ENCODE measurements around the gene HSPA12B. TPM values are rescaled to one million over a fixed set of nuclear protein-coding genes. Genes with fewer than 3 reads are reported as not detected.

HSPA12B gene
- total RNA-seq, 3 donors from 2014 or later (not counting 1 experiment from before 2014, with no cell fraction given) = not detected

DNA sequence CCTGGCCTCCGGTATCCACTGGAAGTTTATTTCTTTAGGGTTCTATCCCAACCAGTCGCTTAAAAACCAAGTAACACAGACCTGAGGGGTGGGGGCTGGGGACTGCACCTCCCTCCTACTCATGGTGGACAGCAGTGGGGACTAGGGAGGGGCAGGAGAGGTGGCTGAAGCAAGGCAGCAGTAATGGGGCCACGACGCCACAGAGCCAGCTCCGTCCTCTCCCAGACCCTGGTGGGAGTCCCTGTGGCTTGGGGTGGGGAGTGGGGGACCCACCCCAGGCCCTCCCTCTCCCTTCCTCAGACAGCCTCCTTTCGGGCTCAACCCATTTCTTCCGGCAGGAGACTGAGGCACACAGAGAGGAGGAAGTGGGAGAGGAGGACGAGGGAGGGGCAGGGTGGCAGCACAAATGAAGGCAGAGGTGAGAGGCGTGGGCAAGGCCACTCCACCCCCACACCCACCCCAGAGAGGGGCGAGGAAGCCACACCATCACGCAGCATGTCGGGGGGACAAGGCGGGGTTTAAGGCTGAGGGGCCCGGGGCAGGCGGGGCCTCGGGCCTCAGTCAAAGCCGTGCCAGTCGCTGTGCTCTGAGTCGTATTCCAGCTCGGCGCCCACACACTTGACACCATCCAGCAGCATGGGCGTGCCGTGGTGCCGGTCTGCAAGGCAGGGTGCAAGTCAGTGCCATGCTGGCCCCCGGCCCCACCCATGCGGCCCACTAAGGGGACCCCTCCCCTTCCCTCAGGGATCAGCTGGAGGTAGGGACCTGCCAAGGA lies 21.2 kb downstream of the HSPA12B start:
- Mint-ChIP-seq H3K9me3 (no peaks in the 10 kb centered on the region), H3K36me3 (no peaks in the 10 kb centered on the region), H3K4me3 (no peak overlapping the region), H3K4me1 (peaks cover 0 to 4% of the 10 kb centered on the region in 2 donors), H3K27ac (no peak overlapping the region), H3K27me3 (ENCODE audit: low read depth in 2 of 2) (no peaks in the 10 kb centered on the region)
- no peaks in the 10 kb centered on the region for H3K9me3 ChIP-seq (ENCODE audit: control insufficient read depth, insufficient read depth, low read length)
- H3K4me1 ChIP-seq (ENCODE audit: control insufficient read depth, insufficient read depth, low read length) = no peaks in the 10 kb centered on the region
- intact Hi-C loops (cut with micrococcal nuclease) = loop anchor here (1.0 kb wide), 2 partner anchors 102 to 332 kb away; no protein-coding TSS in a partner anchor
- DNase-seq (no peak), ATAC-seq (no peak)
- TF ChIP-seq CTCF (IDR thresholded peaks at IDR 0.05) = no peak
- WGBS (ENCODE audit: insufficient coverage) = 92% methylated on average over 20 of the region's 26 CpGs
- no peaks in the 10 kb centered on the region for H3K27me3 ChIP-seq (ENCODE audit: control insufficient read depth, insufficient read depth, low read length)
- no peak overlapping the region for H3K27ac ChIP-seq (ENCODE audit: low read length)
- H3K4me3 ChIP-seq (ENCODE audit: low read length) = no peak overlapping the region
- H3K36me3 ChIP-seq (ENCODE audit: control insufficient read depth, insufficient read depth, low read length) = no peaks in the 10 kb centered on the region

DNA sequence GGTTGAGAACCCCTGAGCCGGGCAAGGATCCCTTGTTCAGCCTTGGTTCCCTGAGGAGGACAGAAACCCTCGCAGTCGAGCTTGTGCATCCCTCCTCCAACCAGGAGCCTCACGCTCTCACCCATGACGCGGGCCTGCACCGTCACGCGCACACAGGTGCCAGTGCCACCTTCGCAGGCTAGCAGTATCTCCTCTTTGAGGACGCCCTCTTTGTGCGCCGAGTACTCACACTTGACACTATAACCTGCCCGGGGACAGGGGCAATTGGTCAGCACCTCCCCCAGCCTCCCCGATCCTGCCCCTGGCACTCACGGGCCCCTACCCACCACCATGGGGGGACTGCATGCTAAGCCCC lies 21.8 kb downstream of the HSPA12B start:
- no peak overlapping the region for H3K27ac ChIP-seq (ENCODE audit: low read length)

DNA sequence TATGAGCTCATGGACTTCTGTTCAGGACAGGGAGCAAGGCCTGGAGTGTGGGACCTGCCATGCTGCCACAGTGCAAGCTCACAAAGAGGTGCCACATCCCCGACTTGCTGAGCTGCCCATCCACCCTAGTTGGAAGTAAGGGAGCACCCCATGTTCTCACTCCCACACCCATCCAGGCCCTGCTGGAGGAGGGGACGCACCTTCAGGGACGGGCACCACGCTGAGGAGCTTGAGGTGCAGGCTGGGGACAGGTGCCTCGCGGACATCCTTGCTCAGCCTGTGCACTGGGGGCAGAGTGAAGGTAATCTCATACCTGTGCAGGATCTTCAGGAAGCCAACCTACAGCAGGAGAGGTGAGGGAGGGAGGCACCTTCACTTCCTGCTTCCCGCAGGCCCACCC lies 22.8 kb downstream of the HSPA12B start:
- TF ChIP-seq CTCF (IDR thresholded peaks at IDR 0.05) = no peak
- no peak overlapping the region for H3K4me3 Mint-ChIP-seq
- no peaks in the 10 kb centered on the region for H3K36me3 ChIP-seq (ENCODE audit: control insufficient read depth, insufficient read depth, low read length)
- H3K4me1 Mint-ChIP-seq = peaks cover 0 to 4% of the 10 kb centered on the region in 2 donors
- intact Hi-C loops (cut with micrococcal nuclease) = no loop called here
- no peaks in the 10 kb centered on the region for H3K9me3 Mint-ChIP-seq
- no peaks in the 10 kb centered on the region for H3K27me3 Mint-ChIP-seq (ENCODE audit: low read depth in 2 of 2)
- no peaks in the 10 kb centered on the region for H3K9me3 ChIP-seq (ENCODE audit: control insufficient read depth, insufficient read depth, low read length)
- no peak overlapping the region for H3K27ac Mint-ChIP-seq
- H3K4me3 ChIP-seq (ENCODE audit: low read length) = no peak overlapping the region
- 91% methylated on average over 7 of the region's 7 CpGs for WGBS (ENCODE audit: insufficient coverage)
- no peaks in the 10 kb centered on the region for H3K27me3 ChIP-seq (ENCODE audit: control insufficient read depth, insufficient read depth, low read length)
- DNase-seq (no peak), ATAC-seq (no peak)
- no peaks in the 10 kb centered on the region for H3K36me3 Mint-ChIP-seq
- no peak overlapping the region for H3K27ac ChIP-seq (ENCODE audit: low read length)
- no peaks in the 10 kb centered on the region for H3K4me1 ChIP-seq (ENCODE audit: control insufficient read depth, insufficient read depth, low read length)

More for the DNA sequence above, 21.8 kb downstream of the HSPA12B start:
- no peaks in the 10 kb centered on the region for H3K27me3 ChIP-seq (ENCODE audit: control insufficient read depth, insufficient read depth, low read length)
- H3K4me3 ChIP-seq (ENCODE audit: low read length) = no peak overlapping the region
- no peaks in the 10 kb centered on the region for H3K36me3 ChIP-seq (ENCODE audit: control insufficient read depth, insufficient read depth, low read length)
- Mint-ChIP-seq H3K36me3 (no peaks in the 10 kb centered on the region), H3K9me3 (no peaks in the 10 kb centered on the region), H3K27ac (no peak overlapping the region), H3K4me3 (no peak overlapping the region), H3K4me1 (peaks cover 0 to 4% of the 10 kb centered on the region in 2 donors), H3K27me3 (ENCODE audit: low read depth in 2 of 2) (no peaks in the 10 kb centered on the region)
- H3K4me1 ChIP-seq (ENCODE audit: control insufficient read depth, insufficient read depth, low read length) = no peaks in the 10 kb centered on the region
- H3K9me3 ChIP-seq (ENCODE audit: control insufficient read depth, insufficient read depth, low read length) = no peaks in the 10 kb centered on the region
- 93% methylated on average over 16 of the region's 16 CpGs for WGBS (ENCODE audit: insufficient coverage)
- ATAC-seq (no peak), DNase-seq (no peak)
- intact Hi-C loops (cut with micrococcal nuclease) = no loop called here
- no peak for TF ChIP-seq CTCF (IDR thresholded peaks at IDR 0.05)
